ENCODE measurements around the gene ALOX12. TPM values are rescaled to one million over a fixed set of nuclear protein-coding genes. Genes with fewer than 3 reads are reported as not detected.
A peak's percentile ranks its signal among the peaks of the same experiment; 100 is the strongest.
"Not testable (repeated sequence)": the region's sequence is repeated elsewhere in the genome, so short reads cannot be mapped to it uniquely, and the experiment has no call there.

ALOX12 gene, protein sequence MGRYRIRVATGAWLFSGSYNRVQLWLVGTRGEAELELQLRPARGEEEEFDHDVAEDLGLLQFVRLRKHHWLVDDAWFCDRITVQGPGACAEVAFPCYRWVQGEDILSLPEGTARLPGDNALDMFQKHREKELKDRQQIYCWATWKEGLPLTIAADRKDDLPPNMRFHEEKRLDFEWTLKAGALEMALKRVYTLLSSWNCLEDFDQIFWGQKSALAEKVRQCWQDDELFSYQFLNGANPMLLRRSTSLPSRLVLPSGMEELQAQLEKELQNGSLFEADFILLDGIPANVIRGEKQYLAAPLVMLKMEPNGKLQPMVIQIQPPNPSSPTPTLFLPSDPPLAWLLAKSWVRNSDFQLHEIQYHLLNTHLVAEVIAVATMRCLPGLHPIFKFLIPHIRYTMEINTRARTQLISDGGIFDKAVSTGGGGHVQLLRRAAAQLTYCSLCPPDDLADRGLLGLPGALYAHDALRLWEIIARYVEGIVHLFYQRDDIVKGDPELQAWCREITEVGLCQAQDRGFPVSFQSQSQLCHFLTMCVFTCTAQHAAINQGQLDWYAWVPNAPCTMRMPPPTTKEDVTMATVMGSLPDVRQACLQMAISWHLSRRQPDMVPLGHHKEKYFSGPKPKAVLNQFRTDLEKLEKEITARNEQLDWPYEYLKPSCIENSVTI
- not detected in 2 replicates for total RNA-seq

DNA sequence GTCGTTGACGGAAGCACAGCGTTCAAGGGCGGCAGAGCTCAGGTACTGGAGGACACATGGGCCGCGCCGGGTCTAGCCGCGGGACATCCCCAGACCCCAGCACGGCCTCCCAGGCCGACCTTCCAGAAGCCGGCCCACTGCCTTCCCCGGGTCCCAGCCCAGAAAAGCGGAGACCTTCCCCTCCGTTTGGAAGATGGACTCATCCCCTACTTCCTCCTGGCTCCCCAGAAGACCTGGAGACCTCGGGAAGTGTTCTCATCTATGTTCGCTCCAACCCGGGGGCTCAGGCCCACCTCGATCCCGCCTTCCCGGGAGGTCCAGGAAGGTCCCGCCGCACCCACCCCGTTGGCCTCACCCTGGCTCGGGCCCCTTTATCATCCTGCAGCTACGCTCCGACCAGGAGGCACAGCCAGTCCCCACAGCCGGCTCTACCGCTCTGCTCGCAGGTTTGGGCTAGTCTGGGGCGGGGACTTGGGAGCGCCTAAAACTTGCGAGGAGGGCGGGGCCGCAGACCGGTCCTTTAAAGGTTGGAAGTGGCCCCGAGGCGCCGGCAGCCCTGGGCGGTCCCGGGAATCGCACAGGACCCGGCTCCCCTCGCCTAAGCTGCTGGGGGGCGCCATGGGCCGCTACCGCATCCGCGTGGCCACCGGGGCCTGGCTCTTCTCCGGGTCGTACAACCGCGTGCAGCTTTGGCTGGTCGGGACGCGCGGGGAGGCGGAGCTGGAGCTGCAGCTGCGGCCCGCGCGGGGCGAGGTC is at the start of gene ALOX12:
Gene ALOX12 (plus strand): TSS at position 550 of the 756 bp plus-strand sequence. CDS start 69 bp downstream, at position 619.
- Mint-ChIP-seq H3K27ac (no peak within 1 kb of the TSS), H3K27me3 (ENCODE audit: low read depth) (no peaks in the 10 kb centered on the region), H3K36me3 (ENCODE audit: low read depth) (peaks cover 27% of the 10 kb centered on the region), H3K9me3 (no peaks in the 10 kb centered on the region), H3K4me1 (ENCODE audit: low read depth) (peaks cover 1% of the 10 kb centered on the region), H3K4me3 (ENCODE audit: low read depth) (no peak within 1 kb of the TSS)
- DNase-seq (ENCODE audit: low spot score), result no peak
- intact Hi-C loops (cut with micrococcal nuclease), result no loop called here

DNA sequence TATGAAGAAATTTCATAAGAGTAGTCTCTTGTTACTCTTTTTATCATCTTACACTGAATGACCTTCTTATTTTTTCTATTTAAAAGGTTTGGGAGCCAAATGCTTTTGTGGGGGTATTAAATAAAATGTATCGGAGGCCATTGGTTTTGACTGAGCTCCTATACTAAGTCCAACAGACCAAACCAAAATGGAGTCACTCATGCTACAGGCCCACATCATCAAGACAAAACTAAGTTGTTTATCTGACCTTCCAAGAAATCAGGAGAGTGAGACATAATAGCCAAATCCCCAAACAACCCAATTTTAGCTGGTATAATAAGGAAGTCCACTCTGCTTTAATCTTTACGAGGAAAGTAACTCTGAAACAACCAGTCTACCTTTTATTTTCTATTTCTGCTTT is 48.1 kb upstream of the ALOX12 start:
- intact Hi-C loops (cut with micrococcal nuclease), result no loop called here
- H3K27ac Mint-ChIP-seq, result no peak overlapping the region
- H3K4me1 Mint-ChIP-seq (ENCODE audit: low read depth), result peaks cover 9% of the 10 kb centered on the region
- no peak overlapping the region for H3K4me3 Mint-ChIP-seq (ENCODE audit: low read depth)
- H3K27me3 Mint-ChIP-seq (ENCODE audit: low read depth), result no peaks in the 10 kb centered on the region
- no peaks in the 10 kb centered on the region for H3K36me3 Mint-ChIP-seq (ENCODE audit: low read depth)
- DNase-seq (ENCODE audit: low spot score), result no peak
- H3K9me3 Mint-ChIP-seq, result no peaks in the 10 kb centered on the region

DNA sequence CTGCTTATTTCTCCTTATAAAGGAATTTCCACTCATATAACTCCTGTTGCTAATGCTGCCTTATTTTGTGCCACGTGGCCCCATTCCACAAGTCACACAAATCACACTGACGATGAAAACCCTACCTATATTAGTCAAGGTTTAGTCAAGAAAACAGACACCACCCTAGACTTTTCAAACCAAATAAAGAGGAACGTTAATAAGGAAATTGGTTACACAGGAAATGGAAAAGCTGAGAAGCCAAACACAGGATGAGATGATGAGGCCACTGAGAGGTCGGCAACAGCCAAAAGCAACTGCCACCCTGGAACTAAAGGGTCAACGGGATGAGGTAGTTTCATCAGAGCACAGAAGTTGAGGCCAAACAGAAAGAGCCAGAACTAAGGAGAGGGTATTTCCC is 47.3 kb upstream of the ALOX12 start:
- Mint-ChIP-seq H3K27me3 (ENCODE audit: low read depth) (peaks cover 2% of the 10 kb centered on the region), H3K36me3 (ENCODE audit: low read depth) (no peaks in the 10 kb centered on the region), H3K27ac (peak overlapping the region; percentile 76), H3K9me3 (no peaks in the 10 kb centered on the region), H3K4me3 (ENCODE audit: low read depth) (no peak overlapping the region), H3K4me1 (ENCODE audit: low read depth) (peaks cover 9% of the 10 kb centered on the region)
- DNase-seq (ENCODE audit: low spot score), result no peak
- intact Hi-C loops (cut with micrococcal nuclease), result no loop called here

DNA sequence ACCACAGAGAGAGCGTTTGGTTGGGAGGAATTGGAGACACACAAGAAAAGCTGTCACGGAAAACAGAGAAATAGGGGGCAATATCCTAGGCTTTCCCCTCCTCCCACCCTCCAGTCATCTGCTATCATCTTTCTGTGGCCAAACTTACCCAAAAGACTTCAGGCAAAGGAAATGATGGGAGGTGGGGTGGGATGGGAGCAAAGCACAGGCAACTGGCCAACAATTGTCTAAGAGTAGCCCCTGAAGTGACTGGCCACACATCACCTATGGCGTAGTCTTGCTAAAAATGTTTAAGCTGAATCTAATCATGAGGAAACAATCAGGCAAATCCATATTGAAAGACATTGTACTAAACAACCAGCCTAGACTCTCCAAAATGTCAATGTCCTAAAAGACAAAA is 46.9 kb upstream of the ALOX12 start:
- intact Hi-C loops (cut with micrococcal nuclease), result no loop called here
- Mint-ChIP-seq H3K9me3 (no peaks in the 10 kb centered on the region), H3K4me1 (ENCODE audit: low read depth) (peaks cover 9% of the 10 kb centered on the region), H3K27me3 (ENCODE audit: low read depth) (peaks cover 4% of the 10 kb centered on the region), H3K36me3 (ENCODE audit: low read depth) (no peaks in the 10 kb centered on the region), H3K4me3 (ENCODE audit: low read depth) (no peak overlapping the region), H3K27ac (peak overlapping the region; percentile 76)
- no peak for DNase-seq (ENCODE audit: low spot score)

DNA sequence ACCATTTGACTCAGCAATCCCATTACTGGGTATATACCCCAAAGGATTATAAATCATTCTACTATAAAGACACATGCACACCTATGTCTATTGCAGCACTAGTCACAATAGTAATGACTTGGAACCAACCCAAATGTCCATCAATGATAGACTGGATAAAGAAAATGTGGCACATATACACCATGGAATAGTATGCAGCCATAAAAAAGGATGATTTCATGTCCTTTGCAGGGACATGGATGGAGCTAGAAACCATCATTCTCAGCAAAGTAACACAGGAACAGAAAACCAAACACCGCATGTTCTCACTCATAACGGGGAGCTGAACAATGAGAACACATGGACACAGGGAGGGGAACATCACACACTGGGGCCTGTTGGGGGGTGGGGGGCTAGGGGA is 44.9 kb upstream of the ALOX12 start:
- DNase-seq (ENCODE audit: low spot score); H3K27me3 Mint-ChIP-seq (ENCODE audit: low read depth); H3K27ac Mint-ChIP-seq; H3K4me1 Mint-ChIP-seq (ENCODE audit: low read depth); intact Hi-C loops (cut with micrococcal nuclease); H3K4me3 Mint-ChIP-seq (ENCODE audit: low read depth); H3K9me3 Mint-ChIP-seq; H3K36me3 Mint-ChIP-seq (ENCODE audit: low read depth): not testable (repeated sequence)

DNA sequence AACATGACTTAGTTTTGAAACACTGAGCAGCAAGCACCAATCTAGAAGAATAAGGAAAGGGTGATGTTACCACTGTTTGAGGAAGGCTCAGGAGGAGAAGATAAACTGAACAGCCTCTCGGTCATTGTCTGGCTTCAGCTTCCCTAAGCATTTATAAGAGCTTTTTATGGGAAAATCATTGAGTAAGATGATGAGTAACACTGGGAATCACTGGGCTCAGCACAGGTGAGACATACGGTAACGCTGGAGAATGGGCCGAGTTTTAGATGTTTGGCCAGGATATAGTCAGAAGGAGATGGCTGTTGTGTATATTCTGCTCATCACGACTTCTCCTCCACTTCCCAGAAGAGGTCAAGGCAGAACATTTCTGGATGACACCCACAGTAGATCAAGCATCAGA is 42.2 kb upstream of the ALOX12 start:
- Mint-ChIP-seq H3K27me3 (ENCODE audit: low read depth) (peaks cover 4% of the 10 kb centered on the region), H3K36me3 (ENCODE audit: low read depth) (no peaks in the 10 kb centered on the region)
- DNase-seq (ENCODE audit: low spot score), result no peak

DNA sequence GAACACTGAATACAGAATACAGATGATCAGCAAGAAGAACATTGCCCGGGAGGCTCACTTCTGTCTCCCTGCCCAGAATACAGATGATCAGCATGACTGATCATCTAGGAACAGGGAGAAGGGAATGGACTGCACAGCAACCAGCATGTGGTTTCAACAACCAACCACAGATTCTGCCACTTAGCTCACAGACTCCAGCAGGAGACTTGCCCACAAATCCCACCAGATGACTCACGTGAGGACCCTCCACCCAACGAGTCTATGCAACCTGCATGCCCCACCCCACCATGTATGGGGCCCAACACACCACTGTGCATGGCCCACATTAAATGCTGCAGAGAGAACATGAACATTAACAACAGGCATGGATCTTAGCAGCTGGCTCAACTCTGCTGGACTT is 36.1 kb upstream of the ALOX12 start:
- no peaks in the 10 kb centered on the region for H3K9me3 Mint-ChIP-seq
- H3K4me1 Mint-ChIP-seq (ENCODE audit: low read depth), result no peaks in the 10 kb centered on the region
- intact Hi-C loops (cut with micrococcal nuclease), result no loop called here
- no peak overlapping the region for H3K4me3 Mint-ChIP-seq (ENCODE audit: low read depth)
- peaks cover 13% of the 10 kb centered on the region for H3K27me3 Mint-ChIP-seq (ENCODE audit: low read depth)
- no peak for DNase-seq (ENCODE audit: low spot score)
- H3K36me3 Mint-ChIP-seq (ENCODE audit: low read depth), result no peaks in the 10 kb centered on the region
- no peak overlapping the region for H3K27ac Mint-ChIP-seq

More for the DNA sequence above, 42.2 kb upstream of the ALOX12 start:
- intact Hi-C loops (cut with micrococcal nuclease), result no loop called here
- H3K27ac Mint-ChIP-seq, result no peak overlapping the region
- H3K4me3 Mint-ChIP-seq (ENCODE audit: low read depth), result no peak overlapping the region
- no peaks in the 10 kb centered on the region for H3K9me3 Mint-ChIP-seq
- peaks cover 5% of the 10 kb centered on the region for H3K4me1 Mint-ChIP-seq (ENCODE audit: low read depth)

DNA sequence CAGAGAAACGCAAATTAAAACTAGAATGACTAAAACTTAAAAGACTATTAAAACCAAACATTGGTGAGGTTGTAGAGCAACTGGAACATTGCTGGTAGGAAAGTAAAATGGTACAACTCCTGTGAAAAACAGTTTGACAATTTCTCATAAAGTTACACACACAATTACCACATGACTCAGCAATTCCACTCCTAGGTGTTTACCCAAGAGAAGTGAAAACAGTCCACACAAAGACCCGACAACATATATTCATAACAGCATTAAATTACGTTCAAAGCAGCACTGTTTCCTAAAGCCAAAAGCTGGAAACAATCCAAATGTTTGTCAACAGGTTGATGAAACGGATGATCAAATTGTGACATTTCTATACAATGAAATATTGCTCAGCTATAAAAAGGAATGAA is 26.5 kb upstream of the ALOX12 start:
- H3K27ac Mint-ChIP-seq, result no peak overlapping the region
- H3K9me3 Mint-ChIP-seq, result no peaks in the 10 kb centered on the region
- intact Hi-C loops (cut with micrococcal nuclease), result no loop called here
- H3K4me1 Mint-ChIP-seq (ENCODE audit: low read depth), result no peaks in the 10 kb centered on the region
- no peak overlapping the region for H3K4me3 Mint-ChIP-seq (ENCODE audit: low read depth)
- H3K36me3 Mint-ChIP-seq (ENCODE audit: low read depth), result no peaks in the 10 kb centered on the region
- no peak for DNase-seq (ENCODE audit: low spot score)
- no peaks in the 10 kb centered on the region for H3K27me3 Mint-ChIP-seq (ENCODE audit: low read depth)

DNA sequence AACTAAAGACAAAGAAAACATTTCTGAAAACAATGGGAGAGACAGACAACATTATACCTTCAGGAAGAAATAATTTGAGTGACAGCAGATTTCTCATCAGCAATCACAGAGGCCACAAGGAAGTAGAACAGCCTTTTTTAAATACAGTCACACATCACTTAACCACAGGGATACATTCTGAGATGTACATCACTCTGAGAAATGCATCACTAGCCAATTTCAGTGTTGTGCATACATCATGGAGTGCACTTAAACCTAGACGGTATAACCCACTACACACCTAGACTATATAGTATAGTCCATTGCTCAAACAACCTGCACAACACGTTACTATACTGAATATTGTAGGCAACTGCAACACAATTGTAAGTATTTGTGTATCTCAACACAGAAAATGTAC is 24.9 kb upstream of the ALOX12 start:
- no peak for DNase-seq (ENCODE audit: low spot score)
- intact Hi-C loops (cut with micrococcal nuclease), result no loop called here
- Mint-ChIP-seq H3K9me3 (no peaks in the 10 kb centered on the region), H3K27ac (no peak overlapping the region), H3K4me1 (ENCODE audit: low read depth) (no peaks in the 10 kb centered on the region), H3K4me3 (ENCODE audit: low read depth) (no peak overlapping the region), H3K27me3 (ENCODE audit: low read depth) (no peaks in the 10 kb centered on the region), H3K36me3 (ENCODE audit: low read depth) (no peaks in the 10 kb centered on the region)

DNA sequence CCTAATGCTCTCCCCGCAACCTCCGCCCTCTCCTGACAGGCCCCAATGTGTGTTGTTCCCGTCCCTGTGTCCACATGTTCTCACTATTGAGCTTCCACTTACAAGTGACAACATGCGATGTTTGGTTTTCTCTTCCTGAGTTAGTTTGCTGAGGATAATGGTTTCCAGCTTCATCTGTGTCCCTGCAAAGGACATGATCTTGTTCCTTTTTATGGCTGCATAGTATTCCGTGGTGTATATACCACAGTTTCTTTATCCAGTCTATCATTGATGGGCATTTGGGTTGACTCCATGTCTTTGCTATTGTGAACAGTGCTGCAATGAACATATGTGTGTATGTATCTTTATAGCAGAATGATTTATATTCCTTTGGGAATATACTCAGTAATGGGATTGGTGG is 16.4 kb upstream of the ALOX12 start:
- H3K4me3 Mint-ChIP-seq (ENCODE audit: low read depth); intact Hi-C loops (cut with micrococcal nuclease); H3K27me3 Mint-ChIP-seq (ENCODE audit: low read depth); H3K4me1 Mint-ChIP-seq (ENCODE audit: low read depth); H3K9me3 Mint-ChIP-seq; H3K36me3 Mint-ChIP-seq (ENCODE audit: low read depth); DNase-seq (ENCODE audit: low spot score); H3K27ac Mint-ChIP-seq: not testable (repeated sequence)

DNA sequence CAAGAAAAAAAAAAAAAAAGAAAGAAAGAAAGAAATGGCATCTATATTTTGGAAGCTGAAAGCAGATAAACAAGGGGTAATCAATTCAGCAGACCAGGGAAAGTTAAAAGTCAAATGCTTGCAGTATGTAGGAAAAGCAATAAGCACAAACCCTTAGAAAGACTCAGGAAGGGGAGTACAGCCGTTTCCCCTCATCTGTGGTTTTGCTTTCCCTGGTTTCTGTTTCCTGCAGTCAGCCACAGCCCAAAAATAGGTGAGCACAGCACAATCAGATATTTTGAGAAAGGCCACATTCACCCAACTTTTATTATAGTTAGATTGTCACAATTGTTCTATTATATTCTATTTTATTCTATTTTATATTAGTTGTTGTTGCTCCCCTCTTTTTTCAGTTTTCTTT is 14.4 kb upstream of the ALOX12 start:
- no peak for DNase-seq (ENCODE audit: low spot score)
- peaks cover 3% of the 10 kb centered on the region for H3K9me3 Mint-ChIP-seq
- no peak overlapping the region for H3K4me3 Mint-ChIP-seq (ENCODE audit: low read depth)
- peaks cover 5% of the 10 kb centered on the region for H3K4me1 Mint-ChIP-seq (ENCODE audit: low read depth)
- H3K27me3 Mint-ChIP-seq (ENCODE audit: low read depth), result peaks cover 3% of the 10 kb centered on the region
- H3K27ac Mint-ChIP-seq, result no peak overlapping the region
- H3K36me3 Mint-ChIP-seq (ENCODE audit: low read depth), result no peaks in the 10 kb centered on the region
- intact Hi-C loops (cut with micrococcal nuclease), result no loop called here

DNA sequence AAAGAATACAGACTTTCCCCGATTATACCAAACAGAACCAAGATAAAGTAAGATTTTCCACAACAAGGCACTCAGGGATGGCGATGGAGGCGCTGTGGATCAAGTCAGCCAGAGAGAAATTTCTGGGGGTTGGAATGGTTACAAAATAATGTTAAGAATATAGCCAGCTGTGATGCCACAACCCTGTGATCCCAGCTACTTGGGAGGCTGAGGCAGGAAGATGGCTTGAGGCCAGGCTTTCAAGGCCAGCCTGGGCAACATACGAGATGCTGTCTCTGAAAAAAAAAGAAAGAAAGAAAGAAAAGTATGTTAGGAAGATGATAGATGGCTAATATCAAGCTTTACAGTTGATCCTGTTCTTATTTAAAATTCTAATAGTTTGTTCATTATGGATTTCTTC is 10.6 kb upstream of the ALOX12 start:
- intact Hi-C loops (cut with micrococcal nuclease), result no loop called here
- no peak for DNase-seq (ENCODE audit: low spot score)
- Mint-ChIP-seq H3K4me3 (ENCODE audit: low read depth) (no peak overlapping the region), H3K4me1 (ENCODE audit: low read depth) (peaks cover 5% of the 10 kb centered on the region), H3K27ac (no peak overlapping the region), H3K9me3 (no peaks in the 10 kb centered on the region), H3K36me3 (ENCODE audit: low read depth) (no peaks in the 10 kb centered on the region), H3K27me3 (ENCODE audit: low read depth) (no peaks in the 10 kb centered on the region)

DNA sequence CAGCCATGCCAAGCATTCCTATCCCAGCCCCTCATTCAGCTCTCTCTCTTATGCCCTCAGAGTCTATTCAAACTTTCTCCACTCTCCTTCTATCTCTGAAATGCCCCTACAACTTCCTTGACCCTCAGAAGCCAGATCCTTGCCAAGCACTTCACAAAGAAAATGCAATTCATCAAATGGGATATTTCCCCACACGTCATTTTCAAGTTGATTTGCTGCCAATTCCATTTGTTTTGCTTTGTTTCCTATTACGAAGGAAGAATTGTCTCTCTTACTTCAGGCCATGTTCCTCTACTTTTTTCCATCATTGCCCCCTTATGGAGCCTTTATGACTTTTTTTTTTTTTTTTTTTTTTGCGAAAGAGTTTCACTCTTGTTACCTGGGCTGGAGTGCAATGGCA is 9.2 kb upstream of the ALOX12 start:
- Mint-ChIP-seq H3K4me1 (ENCODE audit: low read depth) (no peaks in the 10 kb centered on the region), H3K4me3 (ENCODE audit: low read depth) (no peak overlapping the region), H3K9me3 (no peaks in the 10 kb centered on the region), H3K27ac (no peak overlapping the region), H3K27me3 (ENCODE audit: low read depth) (no peaks in the 10 kb centered on the region), H3K36me3 (ENCODE audit: low read depth) (no peaks in the 10 kb centered on the region)
- DNase-seq (ENCODE audit: low spot score), result no peak
- intact Hi-C loops (cut with micrococcal nuclease), result no loop called here

Measured in activated T-helper 2 cell treated with anti-CD3 and anti-CD28 coated beads, Interferon-gamma antibody, Interleukin-2, Interleukin-4, amounts not matched to agents 10 μg/mL and 5 μg/mL and 100 μg/mL, durations not matched to agents 14 hours and 24 hours and 36 hours (primary cell).